Measurements from ENCODE around the gene GNAI3.

Gene GNAI3

DNA sequence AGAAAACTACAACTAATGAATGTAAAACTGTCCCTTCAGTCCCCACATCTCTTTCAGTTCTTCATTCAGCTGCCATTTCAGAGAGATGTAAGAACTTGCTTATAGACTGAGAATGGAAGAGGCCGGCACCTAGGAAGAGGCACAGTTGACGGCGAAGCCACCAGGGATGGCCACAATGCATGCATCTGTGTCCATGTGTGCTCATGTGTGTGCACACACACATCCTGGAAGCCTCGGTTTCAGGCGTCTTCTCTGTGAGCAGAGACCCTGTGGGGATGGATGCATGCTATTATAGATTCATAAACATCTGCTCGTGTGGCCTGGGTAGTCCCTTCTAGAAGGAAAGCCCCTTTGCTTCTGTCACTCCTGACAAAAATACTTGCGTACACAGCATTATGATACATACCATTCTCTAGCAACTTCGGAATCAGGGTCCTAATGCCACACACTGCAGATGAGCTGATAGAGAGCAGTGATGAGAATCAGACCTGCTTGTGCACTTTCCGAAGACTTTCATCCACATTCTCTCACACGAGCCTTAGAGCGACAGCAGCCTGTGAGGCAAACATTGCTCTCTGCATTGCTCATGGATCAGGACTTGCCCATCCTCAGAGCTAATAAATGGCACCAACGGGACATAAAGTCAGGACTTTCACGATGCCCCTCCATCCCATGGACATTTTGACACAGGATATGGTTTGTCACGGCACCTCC is 21.2 kb upstream of the GNAI3 start:
- Histone ChIP-seq H3K4me2 (ENCODE audit: insufficient read depth, low read length, poor library complexity, severe bottlenecking) (no peak overlapping the region), H3K4me3 (ENCODE audit: low read length in 2 of 2) (no peak overlapping the region), H2BK120ac (ENCODE audit: low read depth, low read length) (no peak overlapping the region), H4K91ac (ENCODE audit: low read depth, low read length, poor library complexity) (no peak overlapping the region), H3K23ac (ENCODE audit: low read depth, low read length, poor library complexity) (no peak overlapping the region), H3K79me1 (ENCODE audit: low read depth, low read length) (no peaks in the 10 kb centered on the region), H3K14ac (ENCODE audit: low read length) (no peak overlapping the region), H2BK12ac (ENCODE audit: low read length) (no peak overlapping the region), H3K4me1 (ENCODE audit: control insufficient read depth in 2 of 2, insufficient read depth in 1 of 2, low read depth in 1 of 2, low read length in 2 of 2) (peaks cover 2 to 8% of the 10 kb centered on the region in 2 donors), H2AK5ac (ENCODE audit: low read depth, low read length) (no peak overlapping the region), H4K8ac (ENCODE audit: low read depth, low read length) (no peak overlapping the region), H2AFZ (ENCODE audit: low read length) (no peak overlapping the region), H2BK15ac (ENCODE audit: low read length) (no peak overlapping the region), H3K27ac (replicated peaks; ENCODE audit: low read length) (no peak overlapping the region), H3K9me3 (replicated peaks in 1 of 2; ENCODE audit: control insufficient read depth in 2 of 2, insufficient read depth in 1 of 2, low read depth in 1 of 2, low read length in 2 of 2) (no peaks in the 10 kb centered on the region), H2BK5ac (ENCODE audit: low read length) (no peak overlapping the region), H3K9ac (ENCODE audit: low read depth, low read length, poor library complexity) (no peak overlapping the region), H3K27me3 (ENCODE audit: control insufficient read depth in 3 of 3, insufficient read depth in 3 of 3, low read depth in 1 of 3, low read length in 3 of 3) (peaks cover 0 to 70% (median 0%) of the 10 kb centered on the region in 3 experiments), H3K4ac (ENCODE audit: low read length) (no peak overlapping the region), H3K18ac (ENCODE audit: low read length) (no peak overlapping the region), H3K36me3 (replicated peaks in 1 of 2; ENCODE audit: control insufficient read depth in 2 of 2, insufficient read depth in 2 of 2, low read length in 2 of 2) (no peaks in the 10 kb centered on the region)
- WGBS, 2 donors (ENCODE audit: extremely low coverage in 2 of 2, insufficient read length in 2 of 2, insufficient replicate concordance in 1 of 2) = no CpG with 5 or more reads among the region's 14 CpGs
- DNase-seq (ENCODE audit: low spot score) = no peak

DNA sequence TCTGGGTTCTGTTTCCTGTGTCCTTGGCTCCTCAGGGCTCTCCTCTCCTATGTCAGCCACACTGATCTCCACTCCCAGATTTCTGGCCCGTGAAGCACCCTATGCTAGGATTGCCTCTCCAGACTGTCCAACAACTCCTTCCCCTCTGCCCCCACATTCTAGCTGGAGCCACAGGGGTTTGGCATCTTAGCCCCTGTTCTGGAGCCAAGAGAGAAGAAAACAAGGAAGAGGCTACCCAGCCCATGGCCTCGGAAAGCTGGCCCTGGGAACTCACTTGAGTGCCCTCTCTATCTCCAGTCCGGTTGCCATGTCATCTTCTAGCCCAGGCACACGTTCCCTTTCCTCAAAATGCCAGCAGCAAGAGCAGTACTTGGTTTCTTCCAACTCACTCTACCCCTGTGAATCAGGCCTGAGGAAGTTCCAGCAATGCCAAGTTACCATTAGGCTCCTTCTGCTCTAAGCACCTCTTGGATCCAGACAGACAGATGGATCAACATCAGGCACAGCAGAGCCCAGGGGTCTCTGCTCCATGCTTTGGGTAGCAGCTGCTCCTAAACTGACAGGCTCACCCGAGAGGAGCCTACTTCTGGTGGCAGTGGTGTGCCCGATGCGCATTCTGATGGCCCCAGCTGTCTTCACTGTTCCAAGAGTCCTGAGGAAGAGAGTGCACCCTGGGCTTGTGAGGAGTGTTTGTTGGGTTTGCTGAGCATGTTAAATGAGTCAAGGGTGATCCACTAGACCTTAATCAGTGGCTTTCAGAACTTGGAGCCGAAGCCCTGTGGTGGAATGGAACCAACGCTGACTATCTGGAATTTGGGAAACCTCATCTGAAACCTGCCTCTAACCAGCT is 20.3 kb upstream of the GNAI3 start:
- no peak overlapping the region for H3K27ac ChIP-seq (replicated peaks; ENCODE audit: low read length)
- H3K18ac ChIP-seq (ENCODE audit: low read length) = no peak overlapping the region
- no peak overlapping the region for H3K4me3 ChIP-seq (ENCODE audit: low read length in 2 of 2)
- no peak overlapping the region for H2BK120ac ChIP-seq (ENCODE audit: low read depth, low read length)
- H3K14ac ChIP-seq (ENCODE audit: low read length) = no peak overlapping the region
- H2AFZ ChIP-seq (ENCODE audit: low read length) = no peak overlapping the region
- no peak overlapping the region for H3K4me2 ChIP-seq (ENCODE audit: insufficient read depth, low read length, poor library complexity, severe bottlenecking)
- no peak overlapping the region for H2BK12ac ChIP-seq (ENCODE audit: low read length)
- no peaks in the 10 kb centered on the region for H3K9me3 ChIP-seq (replicated peaks in 1 of 2; ENCODE audit: control insufficient read depth in 2 of 2, insufficient read depth in 1 of 2, low read depth in 1 of 2, low read length in 2 of 2)
- H3K36me3 ChIP-seq (replicated peaks in 1 of 2; ENCODE audit: control insufficient read depth in 2 of 2, insufficient read depth in 2 of 2, low read length in 2 of 2) = no peaks in the 10 kb centered on the region
- H3K4ac ChIP-seq (ENCODE audit: low read length) = no peak overlapping the region
- peaks cover 0 to 64% (median 0%) of the 10 kb centered on the region in 3 experiments for H3K27me3 ChIP-seq (ENCODE audit: control insufficient read depth in 3 of 3, insufficient read depth in 3 of 3, low read depth in 1 of 3, low read length in 3 of 3)
- no peak overlapping the region for H3K23ac ChIP-seq (ENCODE audit: low read depth, low read length, poor library complexity)
- no peak overlapping the region for H2BK15ac ChIP-seq (ENCODE audit: low read length)
- H4K91ac ChIP-seq (ENCODE audit: low read depth, low read length, poor library complexity) = no peak overlapping the region
- peaks cover 6 to 12% of the 10 kb centered on the region in 2 donors for H3K4me1 ChIP-seq (ENCODE audit: control insufficient read depth in 2 of 2, insufficient read depth in 1 of 2, low read depth in 1 of 2, low read length in 2 of 2)
- H4K8ac ChIP-seq (ENCODE audit: low read depth, low read length) = no peak overlapping the region
- WGBS, 2 donors (ENCODE audit: extremely low coverage in 2 of 2, insufficient read length in 2 of 2, insufficient replicate concordance in 1 of 2) = no CpG with 5 or more reads among the region's 9 CpGs
- H3K79me1 ChIP-seq (ENCODE audit: low read depth, low read length) = no peaks in the 10 kb centered on the region
- DNase-seq (ENCODE audit: low spot score) = no peak
- no peak overlapping the region for H3K9ac ChIP-seq (ENCODE audit: low read depth, low read length, poor library complexity)
- H2AK5ac ChIP-seq (ENCODE audit: low read depth, low read length) = peak overlapping the region; percentile 2
- no peak overlapping the region for H2BK5ac ChIP-seq (ENCODE audit: low read length)

DNA sequence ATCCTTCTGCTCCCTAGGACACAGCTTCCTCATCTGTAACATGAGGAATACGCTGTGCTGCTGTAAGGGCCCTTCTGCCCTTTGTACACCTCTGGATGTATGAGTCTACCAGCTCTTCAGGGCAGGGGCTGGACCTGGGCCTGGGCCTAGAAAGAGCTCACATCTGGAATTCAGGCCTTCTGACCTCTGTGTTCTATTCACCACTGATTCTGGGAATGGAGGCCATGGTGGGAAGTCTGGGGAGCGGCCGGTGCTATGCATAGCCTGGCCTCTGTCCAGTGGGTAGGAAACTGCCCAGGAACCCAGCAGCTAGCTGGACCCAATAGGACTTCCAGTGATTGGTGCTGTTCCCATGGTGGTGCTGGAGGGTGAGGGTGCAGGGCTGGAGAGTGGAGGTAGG is 19.7 kb upstream of the GNAI3 start:
- peaks cover 0 to 63% (median 0%) of the 10 kb centered on the region in 3 experiments for H3K27me3 ChIP-seq (ENCODE audit: control insufficient read depth in 3 of 3, insufficient read depth in 3 of 3, low read depth in 1 of 3, low read length in 3 of 3)
- no peak overlapping the region for H3K4ac ChIP-seq (ENCODE audit: low read length)
- H2AK5ac ChIP-seq (ENCODE audit: low read depth, low read length) = no peak overlapping the region
- H2AFZ ChIP-seq (ENCODE audit: low read length) = no peak overlapping the region
- H3K36me3 ChIP-seq (replicated peaks in 1 of 2; ENCODE audit: control insufficient read depth in 2 of 2, insufficient read depth in 2 of 2, low read length in 2 of 2) = no peaks in the 10 kb centered on the region
- no peak overlapping the region for H4K8ac ChIP-seq (ENCODE audit: low read depth, low read length)
- no peak overlapping the region for H2BK5ac ChIP-seq (ENCODE audit: low read length)
- no peak overlapping the region for H3K9ac ChIP-seq (ENCODE audit: low read depth, low read length, poor library complexity)
- no peak overlapping the region for H3K14ac ChIP-seq (ENCODE audit: low read length)
- H3K4me2 ChIP-seq (ENCODE audit: insufficient read depth, low read length, poor library complexity, severe bottlenecking) = no peak overlapping the region
- no peaks in the 10 kb centered on the region for H3K9me3 ChIP-seq (replicated peaks in 1 of 2; ENCODE audit: control insufficient read depth in 2 of 2, insufficient read depth in 1 of 2, low read depth in 1 of 2, low read length in 2 of 2)
- H3K23ac ChIP-seq (ENCODE audit: low read depth, low read length, poor library complexity) = no peak overlapping the region
- H2BK12ac ChIP-seq (ENCODE audit: low read length) = no peak overlapping the region
- H2BK15ac ChIP-seq (ENCODE audit: low read length) = no peak overlapping the region
- H4K91ac ChIP-seq (ENCODE audit: low read depth, low read length, poor library complexity) = no peak overlapping the region
- H3K27ac ChIP-seq (replicated peaks; ENCODE audit: low read length) = no peak overlapping the region
- H3K79me1 ChIP-seq (ENCODE audit: low read depth, low read length) = no peaks in the 10 kb centered on the region
- no peak overlapping the region for H3K18ac ChIP-seq (ENCODE audit: low read length)
- peaks cover 6 to 12% of the 10 kb centered on the region in 2 donors for H3K4me1 ChIP-seq (ENCODE audit: control insufficient read depth in 2 of 2, insufficient read depth in 1 of 2, low read depth in 1 of 2, low read length in 2 of 2)
- H2BK120ac ChIP-seq (ENCODE audit: low read depth, low read length) = no peak overlapping the region
- no peak overlapping the region for H3K4me3 ChIP-seq (ENCODE audit: low read length in 2 of 2)
- DNase-seq (ENCODE audit: low spot score) = no peak
- no CpG with 5 or more reads among the region's 3 CpGs for WGBS, 2 donors (ENCODE audit: extremely low coverage in 2 of 2, insufficient read length in 2 of 2, insufficient replicate concordance in 1 of 2)

DNA sequence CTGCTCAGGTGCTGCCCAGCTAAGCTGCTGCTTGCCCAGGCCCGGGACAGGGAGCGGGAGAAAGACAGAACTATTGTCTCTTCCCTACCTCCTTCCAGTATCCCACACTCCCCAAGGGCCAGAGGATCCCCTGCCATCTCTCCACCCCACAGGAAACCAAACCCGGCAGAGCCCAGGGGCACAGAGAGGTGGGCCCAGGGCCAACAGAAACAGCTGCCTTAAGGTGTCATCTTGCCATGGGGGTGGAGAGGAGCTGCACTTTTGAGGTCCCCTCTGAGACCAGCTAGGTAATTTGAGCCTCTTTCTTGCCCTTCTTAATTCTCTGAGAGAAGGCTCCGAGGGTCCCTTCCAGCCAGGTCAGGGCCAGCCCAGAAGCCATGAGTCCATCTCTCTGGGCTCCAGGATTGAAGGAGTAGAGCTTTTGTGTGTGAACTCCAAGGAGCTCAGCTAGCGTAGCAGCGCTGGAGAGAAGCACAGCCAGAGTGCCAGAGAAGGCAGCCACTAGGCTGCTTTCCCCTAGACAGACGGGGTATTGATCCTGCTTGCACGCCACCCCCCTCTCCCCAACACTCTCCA is 18.4 kb upstream of the GNAI3 start:
- H3K27ac ChIP-seq (replicated peaks; ENCODE audit: low read length) = no peak overlapping the region
- H3K14ac ChIP-seq (ENCODE audit: low read length) = no peak overlapping the region

More for the DNA sequence above, 18.4 kb upstream of the GNAI3 start:
- H2BK15ac ChIP-seq (ENCODE audit: low read length) = peak overlapping the region; percentile 62
- H3K23ac ChIP-seq (ENCODE audit: low read depth, low read length, poor library complexity) = no peak overlapping the region
- peaks cover 6 to 12% of the 10 kb centered on the region in 2 donors for H3K4me1 ChIP-seq (ENCODE audit: control insufficient read depth in 2 of 2, insufficient read depth in 1 of 2, low read depth in 1 of 2, low read length in 2 of 2)
- H2BK120ac ChIP-seq (ENCODE audit: low read depth, low read length) = no peak overlapping the region
- peak overlapping the region; percentile 24 for H2AFZ ChIP-seq (ENCODE audit: low read length)
- H3K4me2 ChIP-seq (ENCODE audit: insufficient read depth, low read length, poor library complexity, severe bottlenecking) = no peak overlapping the region
- no peak overlapping the region for H2AK5ac ChIP-seq (ENCODE audit: low read depth, low read length)
- H2BK5ac ChIP-seq (ENCODE audit: low read length) = no peak overlapping the region
- H3K18ac ChIP-seq (ENCODE audit: low read length) = peak overlapping the region; percentile 80
- no peak overlapping the region for H4K8ac ChIP-seq (ENCODE audit: low read depth, low read length)
- H3K27me3 ChIP-seq (ENCODE audit: control insufficient read depth in 3 of 3, insufficient read depth in 3 of 3, low read depth in 1 of 3, low read length in 3 of 3) = peaks cover 0 to 58% (median 0%) of the 10 kb centered on the region in 3 experiments
- WGBS, 2 donors (ENCODE audit: extremely low coverage in 2 of 2, insufficient read length in 2 of 2, insufficient replicate concordance in 1 of 2) = no CpG with 5 or more reads among the region's 8 CpGs
- H3K4me3 ChIP-seq (ENCODE audit: low read length in 2 of 2) = no peak overlapping the region
- H3K79me1 ChIP-seq (ENCODE audit: low read depth, low read length) = no peaks in the 10 kb centered on the region
- H3K9me3 ChIP-seq (replicated peaks in 1 of 2; ENCODE audit: control insufficient read depth in 2 of 2, insufficient read depth in 1 of 2, low read depth in 1 of 2, low read length in 2 of 2) = no peaks in the 10 kb centered on the region
- DNase-seq (ENCODE audit: low spot score) = no peak
- no peak overlapping the region for H3K4ac ChIP-seq (ENCODE audit: low read length)
- H3K36me3 ChIP-seq (replicated peaks in 1 of 2; ENCODE audit: control insufficient read depth in 2 of 2, insufficient read depth in 2 of 2, low read length in 2 of 2) = no peaks in the 10 kb centered on the region
- no peak overlapping the region for H2BK12ac ChIP-seq (ENCODE audit: low read length)
- H4K91ac ChIP-seq (ENCODE audit: low read depth, low read length, poor library complexity) = no peak overlapping the region
- H3K9ac ChIP-seq (ENCODE audit: low read depth, low read length, poor library complexity) = peak overlapping the region; percentile 4
